Hepatocyte (in vitro differentiated cells): ENCODE results near the gene CRAMP1.

ENCODE experiments used
- CTCF ChIP-seq: fragments of 200-600 bp; sonication (generic); IDR thresholded peaks from 2 replicates; pipeline ENCODE4 v1.5.1; 2016; ENCODE audit warnings: antibody characterized with exemption, mild to moderate bottlenecking; ENCODE audit not compliant: poor library complexity
- EZH2 ChIP-seq: fragments of 200-600 bp; sonication (generic); IDR thresholded peaks from 2 replicates; pipeline ENCODE4 v1.6.1; 2016; ENCODE audit warnings: antibody characterized with exemption, mild to moderate bottlenecking, borderline replicate concordance
- EZH2phosphoT487 ChIP-seq: fragments of 200-600 bp; sonication (generic); IDR thresholded peaks from one replicate; pipeline ENCODE4 v1.6.1; 2018; ENCODE audit warnings: antibody characterized with exemption, mild to moderate bottlenecking, low read depth, moderate library complexity; ENCODE audit not compliant: unreplicated experiment, severe bottlenecking

- TF ChIP-seq EZH2: no peak
- TF ChIP-seq CTCF: no peak
- no peak for TF ChIP-seq EZH2phosphoT487
Measured at GRCh38 chr16:1706386-1707192, 94.4 kb downstream of the CRAMP1 start.
